ENCODE measurements around the gene EIF4G3. TPM values are rescaled to one million over a fixed set of nuclear protein-coding genes. Genes with fewer than 3 reads are reported as not detected.

The EIF4G3 gene
- total RNA-seq, 1 donor from 2014 or later = 81.3 TPM

DNA sequence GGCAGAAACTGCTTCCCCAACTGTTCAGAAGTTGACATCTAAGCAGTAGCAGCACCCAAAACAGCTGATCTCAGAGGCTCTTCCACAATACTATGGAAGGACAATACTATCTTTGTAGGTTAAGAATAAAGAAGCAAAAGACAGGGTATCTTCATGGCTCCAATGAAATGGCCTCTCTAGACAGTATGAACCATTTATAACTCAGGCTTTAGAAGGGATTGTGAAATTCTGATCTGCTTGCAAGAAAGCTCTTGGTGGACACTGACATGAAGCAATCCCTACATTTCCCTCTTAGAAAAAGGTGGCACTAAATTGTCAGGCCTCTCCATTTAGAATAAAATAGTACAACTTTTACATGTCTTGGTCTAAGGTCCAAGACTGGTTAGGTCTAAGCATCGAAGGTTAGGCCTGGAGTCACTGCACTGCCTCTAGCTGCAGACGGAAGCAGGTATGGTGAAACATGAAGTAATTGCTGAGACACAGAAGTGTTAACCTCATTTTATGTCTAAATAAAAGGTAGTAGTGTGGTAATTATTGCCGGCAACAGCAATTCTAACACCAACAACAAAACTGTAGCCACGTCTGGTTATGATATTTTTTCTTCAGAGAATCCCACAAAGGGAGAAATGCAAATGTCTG is 339.0 kb downstream of the EIF4G3 start:
- ChIA-PET CTCF (interaction anchor here (1.0 kb wide), 1 partner anchor 357 kb away, joined by 3 read pairs; no protein-coding TSS in a partner anchor), POLR2A (no interaction called here)
- peaks cover 66% of the 10 kb centered on the region for H3K36me3 Mint-ChIP-seq (ENCODE audit: low read depth)
- TF ChIP-seq CTCF (IDR thresholded peaks at IDR 0.05) = no peak
- no peaks in the 10 kb centered on the region for H3K4me1 Mint-ChIP-seq
- H3K4me3 Mint-ChIP-seq = no peak overlapping the region
- H3K27ac Mint-ChIP-seq = no peak overlapping the region
- H3K27me3 Mint-ChIP-seq = no peaks in the 10 kb centered on the region
- no peak for DNase-seq
- no peaks in the 10 kb centered on the region for H3K9me3 Mint-ChIP-seq
- no peak for ATAC-seq (ENCODE audit: low read depth)
- intact Hi-C loops (cut with micrococcal nuclease) = no loop called here

- no peak for TF ChIP-seq CTCF (IDR thresholded peaks at IDR 0.05)
- ChIA-PET POLR2A (no interaction called here), CTCF (interaction anchor here (1.0 kb wide), 1 partner anchor 359 kb away, joined by 3 read pairs; no protein-coding TSS in a partner anchor)
- H3K27ac Mint-ChIP-seq = no peak overlapping the region
- H3K36me3 Mint-ChIP-seq (ENCODE audit: low read depth) = peaks cover 55% of the 10 kb centered on the region
- H3K9me3 Mint-ChIP-seq = no peaks in the 10 kb centered on the region
- no peaks in the 10 kb centered on the region for H3K27me3 Mint-ChIP-seq
- ATAC-seq (ENCODE audit: low read depth) = no peak
- H3K4me1 Mint-ChIP-seq = no peaks in the 10 kb centered on the region
- intact Hi-C loops (cut with micrococcal nuclease) = no loop called here
- DNase-seq = no peak
- no peak overlapping the region for H3K4me3 Mint-ChIP-seq
Measured at GRCh38 chr1:20836230-20836629, 340.5 kb downstream of the EIF4G3 start.

DNA sequence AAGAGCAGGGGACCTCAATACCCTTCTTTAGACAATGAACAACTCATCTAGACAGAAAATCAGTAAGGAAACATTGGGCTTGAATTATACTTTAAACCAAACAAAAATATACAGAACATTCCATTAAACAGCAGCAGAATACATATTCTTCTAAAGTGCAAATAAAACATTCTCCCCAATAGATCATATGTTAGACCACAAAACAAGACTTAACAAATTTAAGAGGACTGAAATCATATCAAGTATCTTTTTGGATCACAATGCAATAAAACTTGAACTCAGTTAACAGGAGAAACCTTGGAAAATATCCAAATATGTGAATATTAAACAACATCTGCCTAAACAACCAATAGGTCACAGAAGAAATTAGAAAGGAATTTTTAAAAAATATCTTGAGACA is 341.9 kb downstream of the EIF4G3 start:
- H3K4me1 Mint-ChIP-seq = no peaks in the 10 kb centered on the region
- no peak overlapping the region for H3K27ac Mint-ChIP-seq
- no peak for TF ChIP-seq CTCF (IDR thresholded peaks at IDR 0.05)
- POLR2A ChIA-PET = no interaction called here
- intact Hi-C loops (cut with micrococcal nuclease) = no loop called here
- DNase-seq (no peak), ATAC-seq (ENCODE audit: low read depth) (no peak)
- H3K36me3 Mint-ChIP-seq (ENCODE audit: low read depth) = peaks cover 45% of the 10 kb centered on the region
- no peaks in the 10 kb centered on the region for H3K9me3 Mint-ChIP-seq
- no peak overlapping the region for H3K4me3 Mint-ChIP-seq
- no peaks in the 10 kb centered on the region for H3K27me3 Mint-ChIP-seq
- CTCF ChIA-PET = no interaction called here

GRCh38 chr1:20834192-20834591 is 342.5 kb downstream of the EIF4G3 start:
- Mint-ChIP-seq H3K4me1 (no peaks in the 10 kb centered on the region), H3K9me3 (no peaks in the 10 kb centered on the region), H3K36me3 (ENCODE audit: low read depth) (peaks cover 49% of the 10 kb centered on the region), H3K27ac (no peak overlapping the region), H3K27me3 (no peaks in the 10 kb centered on the region), H3K4me3 (no peak overlapping the region)
- ChIA-PET POLR2A (no interaction called here), CTCF (no interaction called here)
- DNase-seq (no peak), ATAC-seq (ENCODE audit: low read depth) (no peak)
- no peak for TF ChIP-seq CTCF (IDR thresholded peaks at IDR 0.05)
- intact Hi-C loops (cut with micrococcal nuclease) = no loop called here

- H3K36me3 Mint-ChIP-seq (ENCODE audit: low read depth) = peaks cover 56% of the 10 kb centered on the region
- ChIA-PET POLR2A (no interaction called here), CTCF (no interaction called here)
- H3K4me1 Mint-ChIP-seq = no peaks in the 10 kb centered on the region
- no peak overlapping the region for H3K4me3 Mint-ChIP-seq
- no peak overlapping the region for H3K27ac Mint-ChIP-seq
- intact Hi-C loops (cut with micrococcal nuclease) = no loop called here
- H3K27me3 Mint-ChIP-seq = no peaks in the 10 kb centered on the region
- ATAC-seq (ENCODE audit: low read depth) = no peak
- DNase-seq = no peak
- no peak for TF ChIP-seq CTCF (IDR thresholded peaks at IDR 0.05)
- H3K9me3 Mint-ChIP-seq = no peaks in the 10 kb centered on the region
Measured at GRCh38 chr1:20830378-20830777, 346.3 kb downstream of the EIF4G3 start.
